GM12891 (cell line): ENCODE measurements around the gene FBRSL1.
"Not testable (repeated sequence)": the region's sequence is repeated elsewhere in the genome, so short reads cannot be mapped to it uniquely, and the experiment has no call there.

Experiments used
- DNase-seq: peaks from one replicate; pipeline ENCODE4 v3.0.0; 2011; ENCODE audit warnings: low spot score; ENCODE audit not compliant: insufficient read length
- FAIRE-seq: peaks from 2 replicates; lab custom pipeline; 2011; peaks lifted over from hg19 to GRCh38; lab: Jason Lieb, UNC
- PAX5 ChIP-seq: IDR thresholded peaks from 2 replicates; pipeline ENCODE4 v1.6.1; 2011; ENCODE audit warnings: low read length, moderate library complexity, mild to moderate bottlenecking; ENCODE audit not compliant: insufficient read depth, severe bottlenecking
- POLR2A ChIP-seq: IDR thresholded peaks from 2 replicates; pipeline ENCODE4 v1.6.1; 2011; ENCODE audit warnings: low read depth, low read length, control low read depth
- POLR2AphosphoS5 ChIP-seq: IDR thresholded peaks from 2 replicates; pipeline ENCODE4 v1.6.1; 2011; ENCODE audit warnings: low read depth, low read length, control low read depth
- POU2F2 ChIP-seq: IDR thresholded peaks from 2 replicates; pipeline ENCODE4 v1.6.1; 2011; ENCODE audit warnings: low read depth, mild to moderate bottlenecking, control low read depth, low read length, moderate library complexity
- SPI1 ChIP-seq: IDR thresholded peaks from 2 replicates; pipeline ENCODE4 v1.6.1; 2011; ENCODE audit warnings: low read depth, low read length, control low read depth
- TAF1 ChIP-seq: IDR thresholded peaks from 2 replicates; pipeline ENCODE4 v1.6.1; 2011; ENCODE audit warnings: low read depth, low read length, control low read depth

Gene FBRSL1

GRCh38 chr12:132470397-132470796 is 19.6 kb upstream of the FBRSL1 start:
- no peak for DNase-seq
- TF ChIP-seq SPI1 (no peak), POU2F2 (no peak), POLR2AphosphoS5 (no peak), TAF1 (no peak), PAX5 (no peak), POLR2A (no peak)
- FAIRE-seq = no peak

GRCh38 chr12:132471011-132471857 is 18.7 kb upstream of the FBRSL1 start:
- FAIRE-seq (peak; percentile 41), DNase-seq (no peak)
- TF ChIP-seq POU2F2 (no peak), SPI1 (peak; percentile 92)

- no peak for DNase-seq
- TF ChIP-seq POLR2A (no peak), POU2F2 (no peak), TAF1 (no peak), POLR2AphosphoS5 (no peak), SPI1 (no peak), PAX5 (no peak)
- no peak for FAIRE-seq
These were observed 18.1 kb upstream of the FBRSL1 start for GRCh38 chr12:132471858-132472255.

GRCh38 chr12:132472386-132472785 is 17.6 kb upstream of the FBRSL1 start:
- DNase-seq (no peak), FAIRE-seq (no peak)
- TF ChIP-seq POU2F2 (no peak), SPI1 (no peak), PAX5 (no peak), POLR2A (no peak), TAF1 (no peak), POLR2AphosphoS5 (no peak)

- FAIRE-seq (no peak), DNase-seq (no peak)
- TF ChIP-seq POU2F2 (no peak), TAF1 (no peak), POLR2AphosphoS5 (no peak), PAX5 (no peak), POLR2A (no peak), SPI1 (no peak)
These were observed 15.7 kb upstream of the FBRSL1 start for GRCh38 chr12:132474237-132474741.

GRCh38 chr12:132474799-132475303 is 15.1 kb upstream of the FBRSL1 start:
- FAIRE-seq, DNase-seq: not testable (repeated sequence)

- FAIRE-seq (no peak), DNase-seq (no peak)
- TF ChIP-seq TAF1 = no peak
- no peak for TF ChIP-seq POU2F2
- TF ChIP-seq PAX5 = no peak
- TF ChIP-seq SPI1 = no peak
- no peak for TF ChIP-seq POLR2A
- TF ChIP-seq POLR2AphosphoS5 = no peak
These were observed 14.5 kb upstream of the FBRSL1 start for GRCh38 chr12:132475304-132476037.

GRCh38 chr12:132476038-132476414 is 13.9 kb upstream of the FBRSL1 start:
- FAIRE-seq (no peak), DNase-seq (no peak)
- TF ChIP-seq POLR2AphosphoS5 (no peak), POLR2A (no peak), SPI1 (no peak), PAX5 (no peak), TAF1 (no peak), POU2F2 (no peak)

- no peak for DNase-seq
These were observed 13.5 kb upstream of the FBRSL1 start for GRCh38 chr12:132476421-132476820.

More at GRCh38 chr12:132476421-132476820, 13.5 kb upstream of the FBRSL1 start:
- no peak for TF ChIP-seq TAF1
- no peak for TF ChIP-seq PAX5
- TF ChIP-seq POLR2A = no peak
- TF ChIP-seq POLR2AphosphoS5 = no peak
- TF ChIP-seq SPI1 = no peak
- TF ChIP-seq POU2F2 = no peak
- FAIRE-seq = no peak
